Fibroblast of gingiva (primary cell): ENCODE measurements around the gene DAZAP1.

Source experiments
- DNase-seq: peaks from one replicate; pipeline ENCODE4 v3.0.0-alpha.2; 2011; ENCODE audit warnings: low read depth

DAZAP1 gene

GRCh38 chr19:1445185-1445931 lies 38.0 kb downstream of the DAZAP1 start:
- DNase-seq, result peak; percentile 26

GRCh38 chr19:1445932-1446712 lies 38.7 kb downstream of the DAZAP1 start:
- no peak for DNase-seq

GRCh38 chr19:1446713-1447481 lies 39.5 kb downstream of the DAZAP1 start:
- DNase-seq, result no peak

GRCh38 chr19:1447504-1447903 lies 40.1 kb downstream of the DAZAP1 start:
- no peak for DNase-seq

- DNase-seq, result no peak
These were observed 40.6 kb downstream of the DAZAP1 start for GRCh38 chr19:1447944-1448343.

- DNase-seq, result no peak
These were observed 42.4 kb downstream of the DAZAP1 start, which contains the start of gene APC2 for GRCh38 chr19:1449467-1450442. APC2 (plus strand) TSS chr19:1450121; CDS start chr19:1453002, 2,881 bp downstream.

GRCh38 chr19:1450735-1451731 lies 43.6 kb downstream of the DAZAP1 start:
- no peak for DNase-seq

DNA sequence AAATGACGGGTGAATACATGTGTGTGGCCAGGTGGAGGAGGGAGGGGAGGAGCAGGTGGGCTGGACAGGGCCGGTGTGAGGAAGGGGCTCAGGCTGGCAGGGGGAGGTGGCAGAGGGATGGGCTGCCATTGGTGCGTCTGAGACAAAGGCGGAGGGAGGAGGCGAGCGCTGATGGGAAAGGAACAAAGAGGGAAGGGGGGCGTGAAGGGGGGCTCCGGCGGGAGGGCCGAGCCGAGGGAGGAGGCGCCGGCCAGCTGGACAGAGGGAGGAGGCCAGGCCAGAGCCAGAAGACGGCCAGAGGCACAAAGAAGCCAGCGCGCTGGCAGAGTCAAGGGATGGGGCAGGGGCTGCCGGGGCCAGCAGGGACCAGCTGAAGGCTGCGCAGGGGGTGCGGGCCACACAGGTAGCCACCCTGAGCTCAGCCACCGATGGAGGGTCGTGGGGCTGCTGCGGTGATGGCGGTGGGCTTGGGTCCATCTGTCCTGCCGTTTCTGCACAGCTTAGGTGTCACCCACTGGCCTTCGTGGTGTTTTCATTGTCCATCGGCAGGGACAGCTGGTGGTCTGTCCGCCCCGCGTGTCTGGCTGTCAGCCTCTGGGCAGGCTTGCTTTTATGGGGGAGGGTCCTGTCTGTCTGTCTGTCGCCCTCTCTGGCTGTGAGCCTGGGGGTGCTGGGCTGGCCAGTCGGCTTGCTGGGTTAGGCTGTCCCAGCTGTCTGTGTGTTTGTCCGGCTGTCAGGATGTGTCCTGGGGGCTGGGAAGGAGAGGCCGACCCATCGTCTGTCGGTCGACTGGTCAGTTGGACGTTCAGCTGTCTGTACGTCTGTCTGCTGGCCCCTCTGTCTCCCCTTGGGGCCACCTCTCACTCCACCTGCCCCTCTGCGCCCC lies 44.8 kb downstream of the DAZAP1 start:
- no peak for DNase-seq

DNA sequence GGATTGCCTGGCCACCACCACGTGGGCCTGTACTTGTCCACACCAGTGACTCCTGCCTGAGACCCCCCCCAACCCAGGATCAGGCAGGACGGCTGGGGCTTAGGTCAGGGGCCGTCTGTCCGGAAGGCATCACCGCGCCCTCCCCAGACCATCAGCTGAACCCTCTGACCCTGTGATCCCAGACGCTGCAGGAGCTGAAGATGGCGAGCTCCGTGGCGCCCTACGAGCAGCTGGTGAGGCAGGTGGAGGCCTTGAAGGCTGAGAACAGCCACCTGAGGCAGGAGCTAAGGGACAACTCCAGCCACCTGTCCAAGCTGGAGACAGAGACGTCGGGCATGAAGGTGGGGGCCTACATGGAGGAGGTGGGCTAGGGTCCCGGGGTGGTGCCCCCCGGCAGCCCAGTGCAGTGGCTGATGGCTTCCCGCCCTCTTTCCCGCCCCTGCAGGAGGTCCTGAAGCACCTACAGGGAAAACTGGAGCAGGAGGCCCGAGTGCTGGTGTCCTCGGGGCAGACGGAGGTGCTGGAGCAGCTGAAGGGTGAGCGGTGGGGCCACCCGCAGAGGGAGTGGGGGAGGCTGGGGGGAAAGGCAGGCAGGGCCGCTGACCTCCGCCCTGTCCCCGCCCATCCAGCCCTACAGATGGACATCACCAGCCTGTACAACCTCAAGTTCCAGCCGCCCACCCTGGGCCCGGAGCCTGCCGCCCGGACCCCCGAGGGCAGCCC lies 45.6 kb downstream of the DAZAP1 start:
- DNase-seq, result no peak

- no peak for DNase-seq
These were observed 46.4 kb downstream of the DAZAP1 start for GRCh38 chr19:1453525-1454364.

DNA sequence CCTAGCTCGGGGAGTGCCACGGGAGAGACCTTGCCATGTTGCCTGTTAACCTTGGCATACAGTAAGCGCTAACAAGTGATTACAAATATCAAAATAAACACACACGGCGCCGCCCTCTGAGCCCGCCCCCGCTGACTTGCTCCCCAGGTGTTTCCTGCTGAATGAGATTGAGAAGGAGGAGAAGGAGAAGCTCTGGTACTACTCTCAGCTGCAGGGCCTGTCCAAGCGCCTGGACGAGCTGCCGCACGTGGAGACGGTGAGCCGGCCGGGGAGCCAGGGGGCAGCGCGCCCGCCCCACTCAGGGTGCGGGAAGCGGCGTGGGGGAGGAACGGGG lies 47.6 kb downstream of the DAZAP1 start:
- no peak for DNase-seq

DNA sequence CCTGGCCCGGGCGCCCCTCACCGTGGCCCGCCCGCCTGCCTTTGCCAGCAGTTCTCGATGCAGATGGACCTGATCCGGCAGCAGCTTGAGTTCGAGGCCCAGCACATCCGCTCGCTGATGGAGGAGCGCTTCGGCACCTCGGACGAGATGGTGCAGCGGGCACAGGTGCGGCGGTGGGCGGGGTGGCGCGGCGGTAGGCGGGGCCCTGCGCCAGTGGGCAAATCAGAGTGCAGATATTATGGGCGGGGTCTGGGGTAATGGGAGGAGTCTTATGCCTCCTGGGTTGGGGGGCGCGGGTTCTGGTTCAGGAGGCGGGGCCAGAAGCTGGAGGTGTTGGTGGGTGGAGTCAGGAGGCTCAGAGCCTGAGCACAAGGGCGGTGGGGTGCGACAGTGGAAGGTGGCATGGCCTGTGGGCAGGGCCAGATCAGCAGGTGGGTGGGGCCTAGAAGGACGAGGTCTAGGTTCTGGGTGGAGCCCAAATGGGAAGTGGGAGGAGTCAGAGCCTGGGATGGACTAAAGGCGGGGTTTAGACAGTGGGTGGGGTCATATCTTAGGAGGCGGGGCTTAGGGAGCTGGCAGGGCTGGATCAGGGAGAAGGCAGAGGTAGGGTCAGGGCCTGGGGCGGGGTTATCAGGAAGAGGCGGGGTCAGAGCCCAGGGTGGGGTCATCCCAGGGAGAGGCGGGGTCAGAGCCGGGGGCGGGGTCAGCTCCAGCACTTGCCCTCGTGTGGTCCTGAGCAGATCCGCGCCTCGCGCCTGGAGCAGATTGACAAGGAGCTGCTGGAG lies 48.1 kb downstream of the DAZAP1 start:
- no peak for DNase-seq

DNA sequence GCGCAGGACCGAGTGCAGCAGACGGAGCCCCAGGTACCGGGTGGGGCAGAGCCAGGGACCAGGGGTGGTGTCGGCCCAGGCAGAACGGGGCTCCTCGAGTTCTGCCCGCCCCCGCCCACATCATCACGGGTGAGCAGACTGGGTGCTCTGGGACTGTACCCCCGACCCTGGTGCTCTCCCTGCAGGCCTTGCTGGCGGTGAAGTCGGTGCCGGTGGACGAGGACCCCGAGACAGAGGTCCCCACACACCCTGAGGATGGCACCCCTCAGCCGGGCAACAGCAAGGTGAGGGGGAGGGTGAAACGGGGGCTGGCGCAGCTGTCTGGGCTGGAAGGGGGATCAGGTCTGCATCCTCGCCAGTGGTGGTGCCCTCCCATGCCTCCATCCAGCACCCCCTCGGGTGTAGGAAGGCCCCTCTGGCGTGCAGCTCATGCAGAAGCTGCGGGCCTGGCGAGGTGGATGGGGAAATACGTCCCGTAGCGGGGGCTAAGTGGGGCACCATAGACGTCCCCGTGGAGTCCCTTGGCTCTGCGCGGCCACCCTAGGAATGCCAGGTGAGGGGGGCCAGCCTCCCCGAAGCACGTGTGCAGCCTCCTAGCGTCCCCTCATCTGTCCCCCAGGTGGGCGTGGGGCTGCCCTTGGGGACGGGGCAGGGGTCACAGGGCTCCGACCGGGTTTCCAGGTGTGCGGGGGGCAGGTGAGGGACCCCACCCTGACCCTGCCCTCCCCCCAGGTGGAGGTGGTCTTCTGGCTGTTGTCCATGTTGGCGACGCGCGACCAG lies 48.9 kb downstream of the DAZAP1 start:
- no peak for DNase-seq

GRCh38 chr19:1457031-1457739 lies 49.8 kb downstream of the DAZAP1 start:
- no peak for DNase-seq

DNA sequence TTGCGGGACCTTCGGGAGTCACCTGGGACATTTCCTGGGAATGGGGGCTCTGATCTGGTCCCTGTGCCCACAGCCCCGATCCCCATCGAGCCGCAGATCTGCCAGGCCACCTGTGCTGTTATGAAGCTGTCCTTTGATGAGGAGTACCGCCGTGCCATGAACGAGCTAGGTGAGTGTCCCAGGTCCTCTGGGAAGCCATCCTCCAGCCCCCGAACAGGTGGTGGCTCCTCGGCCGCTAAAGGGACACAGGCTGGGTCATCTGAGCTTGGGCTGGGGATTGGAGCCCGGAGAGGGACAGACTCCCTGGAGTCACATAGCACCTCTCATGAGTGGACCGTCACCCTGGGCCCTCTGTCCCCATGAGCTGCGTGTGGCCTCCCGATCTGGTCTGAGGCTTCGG lies 50.5 kb downstream of the DAZAP1 start:
- no peak for DNase-seq
